ENCODE results near the gene FOXC1. TPM values are rescaled to one million over a fixed set of nuclear protein-coding genes. Genes with fewer than 3 reads are reported as not detected.

FOXC1 gene
- total and polyA plus RNA-seq, 4 donors: 0.08 to 0.33 (median 0.14) TPM

DNA sequence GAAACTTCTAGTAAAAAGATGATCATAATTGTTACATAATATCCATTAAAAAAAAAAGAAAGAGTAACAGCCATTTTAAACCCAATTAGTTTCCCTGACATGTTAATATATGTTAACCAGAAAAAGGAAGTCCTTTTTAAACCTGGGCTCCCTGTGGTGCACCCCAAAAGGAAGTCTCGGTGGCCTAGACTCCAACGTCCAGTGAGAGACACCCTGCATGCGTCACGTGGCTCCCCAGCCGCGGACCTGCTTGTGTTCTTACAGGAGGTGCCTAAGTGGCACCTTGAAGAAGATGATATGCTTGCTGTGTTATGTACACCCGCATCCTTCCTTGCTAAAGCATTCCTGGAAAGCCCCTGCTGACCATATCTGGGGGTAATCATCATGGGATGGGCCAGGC lies 50.1 kb downstream of the FOXC1 start:
- Histone ChIP-seq H3K9ac (ENCODE audit: low read depth in 1 of 2, low read length in 2 of 2) (no peak overlapping the region), H3K9me3 (ENCODE audit: control insufficient read depth in 4 of 4, low read length in 3 of 4) (no peaks in the 10 kb centered on the region), H3K4me3 (ENCODE audit: low read depth in 1 of 3, low read length in 3 of 3) (no peak overlapping the region), H3K27ac (ENCODE audit: low read depth in 1 of 2, low read length in 2 of 2) (no peak overlapping the region), H3K4me1 (ENCODE audit: control insufficient read depth in 4 of 4, insufficient read depth in 4 of 4, low read length in 3 of 4) (no peaks in the 10 kb centered on the region), H3K36me3 (ENCODE audit: control insufficient read depth in 4 of 4, insufficient read depth in 3 of 4, low read depth in 1 of 4, low read length in 3 of 4) (no peaks in the 10 kb centered on the region), H3K27me3 (ENCODE audit: control insufficient read depth in 4 of 4, insufficient read depth in 4 of 4, low read length in 3 of 4) (no peaks in the 10 kb centered on the region)
- TF ChIP-seq, protein P1, sequence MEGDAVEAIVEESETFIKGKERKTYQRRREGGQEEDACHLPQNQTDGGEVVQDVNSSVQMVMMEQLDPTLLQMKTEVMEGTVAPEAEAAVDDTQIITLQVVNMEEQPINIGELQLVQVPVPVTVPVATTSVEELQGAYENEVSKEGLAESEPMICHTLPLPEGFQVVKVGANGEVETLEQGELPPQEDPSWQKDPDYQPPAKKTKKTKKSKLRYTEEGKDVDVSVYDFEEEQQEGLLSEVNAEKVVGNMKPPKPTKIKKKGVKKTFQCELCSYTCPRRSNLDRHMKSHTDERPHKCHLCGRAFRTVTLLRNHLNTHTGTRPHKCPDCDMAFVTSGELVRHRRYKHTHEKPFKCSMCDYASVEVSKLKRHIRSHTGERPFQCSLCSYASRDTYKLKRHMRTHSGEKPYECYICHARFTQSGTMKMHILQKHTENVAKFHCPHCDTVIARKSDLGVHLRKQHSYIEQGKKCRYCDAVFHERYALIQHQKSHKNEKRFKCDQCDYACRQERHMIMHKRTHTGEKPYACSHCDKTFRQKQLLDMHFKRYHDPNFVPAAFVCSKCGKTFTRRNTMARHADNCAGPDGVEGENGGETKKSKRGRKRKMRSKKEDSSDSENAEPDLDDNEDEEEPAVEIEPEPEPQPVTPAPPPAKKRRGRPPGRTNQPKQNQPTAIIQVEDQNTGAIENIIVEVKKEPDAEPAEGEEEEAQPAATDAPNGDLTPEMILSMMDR (IDR thresholded peaks at IDR 0.05; ENCODE audit: low read depth, low read length, missing input control): no peak
- TF ChIP-seq HNF4A (conservative IDR thresholded peaks at IDR 0.05) (no peak), RXRA (IDR thresholded peaks at IDR 0.05) (no peak)
- 82% methylated on average over 7 of the region's 7 CpGs for WGBS
- no peak for DNase-seq (ENCODE audit: low spot score)

DNA sequence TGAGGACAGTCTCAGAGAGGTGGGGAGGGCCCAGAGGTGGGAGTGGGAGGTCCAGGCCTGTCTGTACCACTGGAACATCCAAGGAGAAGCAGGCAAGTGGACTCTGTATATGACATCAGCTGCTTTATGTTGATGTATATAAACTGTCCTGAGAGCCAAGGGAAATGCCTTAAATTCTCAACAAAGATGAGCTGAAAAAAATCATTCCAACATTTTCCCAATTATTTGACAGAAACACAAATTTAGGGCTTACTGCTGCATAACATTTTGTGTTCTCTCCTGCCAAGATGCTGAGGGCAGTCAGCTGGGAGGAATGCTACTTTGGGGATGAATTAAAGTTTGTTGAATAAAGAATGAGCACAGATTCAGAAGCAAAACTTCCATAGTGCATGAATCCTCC lies 52.8 kb downstream of the FOXC1 start:
- no peak overlapping the region for H3K9ac ChIP-seq (ENCODE audit: low read depth in 1 of 2, low read length in 2 of 2)
- no peak overlapping the region for H3K27ac ChIP-seq (ENCODE audit: low read depth in 1 of 2, low read length in 2 of 2)
- no peaks in the 10 kb centered on the region for H3K27me3 ChIP-seq (ENCODE audit: control insufficient read depth in 4 of 4, insufficient read depth in 4 of 4, low read length in 3 of 4)
- H3K4me3 ChIP-seq (ENCODE audit: low read depth in 1 of 3, low read length in 3 of 3): no peak overlapping the region
- DNase-seq (ENCODE audit: low spot score): no peak
- TF ChIP-seq SP1 (IDR thresholded peaks at IDR 0.05) (no peak), TAF1 (conservative IDR thresholded peaks at IDR 0.05) (no peak)
- no peaks in the 10 kb centered on the region for H3K4me1 ChIP-seq (ENCODE audit: control insufficient read depth in 4 of 4, insufficient read depth in 4 of 4, low read length in 3 of 4)
- H3K36me3 ChIP-seq (ENCODE audit: control insufficient read depth in 4 of 4, insufficient read depth in 3 of 4, low read depth in 1 of 4, low read length in 3 of 4): peaks cover 0 to 1% (median 0%) of the 10 kb centered on the region in 4 donors
- H3K9me3 ChIP-seq (ENCODE audit: control insufficient read depth in 4 of 4, low read length in 3 of 4): no peaks in the 10 kb centered on the region

Other genes with a start within 250 kb of the FOXC1 start
- under 1 TPM in 1 of 2 donors, not detected in 1; 0.05 TPM for gene FOXF2, start 220.3 kb upstream of the FOXC1 start, total RNA-seq
- not detected for gene FOXF2, start 220.3 kb upstream of the FOXC1 start, polyA plus RNA-seq